ENCODE data around the gene DHRS3. TPM values are rescaled to one million over a fixed set of nuclear protein-coding genes. Genes with fewer than 3 reads are reported as not detected.

DHRS3 gene
- polyA plus RNA-seq, 1 donor (not counting 4 experiments of a cell fraction or from before 2014, with no cell fraction given): 10.7 TPM

- H3K9ac ChIP-seq (ENCODE audit: control insufficient read depth, extremely low read depth, insufficient read depth, low read length): no peak overlapping the region
- no peaks in the 10 kb centered on the region for H3K36me3 ChIP-seq (ENCODE audit: control insufficient read depth in 2 of 2, extremely low read depth in 1 of 2, insufficient read depth in 2 of 2, low read length in 2 of 2)
- dilution Hi-C loops (cut with MboI; ENCODE audit: extremely low pct_ligation_motif_present, low sequenced_read_pairs): no loop called here
- H3K4me2 ChIP-seq (ENCODE audit: control insufficient read depth, extremely low read depth, insufficient read depth, low read depth, low read length): no peak overlapping the region
- H3K27ac ChIP-seq (ENCODE audit: control insufficient read depth, insufficient read depth, low read length): no peak overlapping the region
- H3K27me3 ChIP-seq (ENCODE audit: control insufficient read depth, extremely low read depth, insufficient read depth, low read length): peaks cover 34% of the 10 kb centered on the region
- H4K20me1 ChIP-seq (ENCODE audit: control insufficient read depth, extremely low read depth, insufficient read depth, low read length): no peaks in the 10 kb centered on the region
- H3K9me1 ChIP-seq (ENCODE audit: control insufficient read depth, extremely low read depth, insufficient read depth, low read length): no peaks in the 10 kb centered on the region
- FAIRE-seq: no peak
- H2AFZ ChIP-seq (ENCODE audit: control insufficient read depth, low read length): no peak overlapping the region
- no peaks in the 10 kb centered on the region for H3K79me2 ChIP-seq (ENCODE audit: control insufficient read depth, insufficient read depth, low read length)
- TF ChIP-seq EZH2 (IDR thresholded peaks at IDR 0.05; ENCODE audit: low read length): no peak
- no peak for TF ChIP-seq CTCF (optimal IDR thresholded peaks at IDR 0.05 in 1 of 3, IDR thresholded peaks at IDR 0.05 in 1 of 3, conservative IDR thresholded peaks at IDR 0.05 in 1 of 3; ENCODE audit: extremely low read depth in 1 of 3, insufficient read depth in 2 of 3, low read length in 3 of 3)
- no peaks in the 10 kb centered on the region for H3K9me3 ChIP-seq (ENCODE audit: control insufficient read depth, low read depth, low read length)
- H3K4me3 ChIP-seq (ENCODE audit: control insufficient read depth in 2 of 3, extremely low read depth in 1 of 3, insufficient read depth in 2 of 3, low read depth in 1 of 3, low read length in 3 of 3): no peak overlapping the region
- H3K4me1 ChIP-seq (ENCODE audit: control insufficient read depth, extremely low read depth, insufficient read depth, low read length): no peaks in the 10 kb centered on the region
- no peak for DNase-seq (ENCODE audit: low read depth, low spot score)
Observed at GRCh38 chr1:12556957-12557935, 60.8 kb downstream of the DHRS3 start.

- Histone ChIP-seq H2AFZ (ENCODE audit: control insufficient read depth, low read length) (no peak overlapping the region), H3K4me1 (ENCODE audit: control insufficient read depth, extremely low read depth, insufficient read depth, low read length) (no peaks in the 10 kb centered on the region), H3K4me3 (ENCODE audit: control insufficient read depth in 2 of 3, extremely low read depth in 1 of 3, insufficient read depth in 2 of 3, low read depth in 1 of 3, low read length in 3 of 3) (no peak overlapping the region), H3K9ac (ENCODE audit: control insufficient read depth, extremely low read depth, insufficient read depth, low read length) (no peak overlapping the region), H3K9me3 (ENCODE audit: control insufficient read depth, low read depth, low read length) (no peaks in the 10 kb centered on the region), H3K4me2 (ENCODE audit: control insufficient read depth, extremely low read depth, insufficient read depth, low read depth, low read length) (no peak overlapping the region), H3K9me1 (ENCODE audit: control insufficient read depth, extremely low read depth, insufficient read depth, low read length) (no peaks in the 10 kb centered on the region), H3K79me2 (ENCODE audit: control insufficient read depth, insufficient read depth, low read length) (no peaks in the 10 kb centered on the region), H3K27me3 (ENCODE audit: control insufficient read depth, extremely low read depth, insufficient read depth, low read length) (peaks cover 41% of the 10 kb centered on the region), H3K27ac (ENCODE audit: control insufficient read depth, insufficient read depth, low read length) (no peak overlapping the region), H4K20me1 (ENCODE audit: control insufficient read depth, extremely low read depth, insufficient read depth, low read length) (no peaks in the 10 kb centered on the region), H3K36me3 (ENCODE audit: control insufficient read depth in 2 of 2, extremely low read depth in 1 of 2, insufficient read depth in 2 of 2, low read length in 2 of 2) (no peaks in the 10 kb centered on the region)
- dilution Hi-C loops (cut with MboI; ENCODE audit: extremely low pct_ligation_motif_present, low sequenced_read_pairs): no loop called here
- no peak for DNase-seq (ENCODE audit: low read depth, low spot score)
- FAIRE-seq: no peak
- TF ChIP-seq EZH2 (IDR thresholded peaks at IDR 0.05; ENCODE audit: low read length): no peak
- TF ChIP-seq CTCF (optimal IDR thresholded peaks at IDR 0.05 in 1 of 3, IDR thresholded peaks at IDR 0.05 in 1 of 3, conservative IDR thresholded peaks at IDR 0.05 in 1 of 3; ENCODE audit: extremely low read depth in 1 of 3, insufficient read depth in 2 of 3, low read length in 3 of 3): no peak
Observed at GRCh38 chr1:12556368-12556930, 61.6 kb downstream of the DHRS3 start.

All from keratinocyte (primary cell).